ENCODE measurements around the gene SERPINI1.
A peak's percentile ranks its signal among the peaks of the same experiment; 100 is the strongest.

- TF ChIP-seq POLR2G (IDR thresholded peaks at IDR 0.05; ENCODE audit: low read depth, low read length) (peak; percentile 89), EGR1 (conservative IDR thresholded peaks at IDR 0.05) (peak; percentile 96), RAD21 (CRISPR knock-in tag; conservative IDR thresholded peaks at IDR 0.05 in 1 of 2, IDR thresholded peaks at IDR 0.05 in 1 of 2) (no peak), RNF2 (IDR thresholded peaks at IDR 0.05) (peak; percentile 17; the same call in 1 of the 2 replicates), SP2 (IDR thresholded peaks at IDR 0.05; ENCODE audit: extremely low read depth, low read depth, low read length, poor library complexity, severe bottlenecking) (no peak), MAX (CRISPR knock-in tag; IDR thresholded peaks at IDR 0.05) (peak; percentile 63; the same call in 1 of the 2 replicates), POLR2A (conservative IDR thresholded peaks at IDR 0.05) (peak; percentile 94), MEF2A (IDR thresholded peaks at IDR 0.05; ENCODE audit: control insufficient read depth, low read depth, low read length) (no peak), TEAD2 (tag; IDR thresholded peaks at IDR 0.05) (no peak)
Observed at GRCh38 chr3:167734498-167735232, 856 bp upstream of the SERPINI1 start, which contains the start of gene PDCD10.

Data from K562 (cell line).